GM12872 (cell line): ENCODE results near the gene ST6GALNAC2.

Experiments
- CTCF ChIP-seq: IDR thresholded peaks from 3 replicates; pipeline ENCODE4 v1.5.1; 2011; ENCODE audit warnings: low read depth, mild to moderate bottlenecking, low read length, moderate library complexity; ENCODE audit not compliant: insufficient read depth

ST6GALNAC2 gene

GRCh38 chr17:76565728-76566612 is 19.7 kb downstream of the ST6GALNAC2 start:
- no peak for TF ChIP-seq CTCF

DNA sequence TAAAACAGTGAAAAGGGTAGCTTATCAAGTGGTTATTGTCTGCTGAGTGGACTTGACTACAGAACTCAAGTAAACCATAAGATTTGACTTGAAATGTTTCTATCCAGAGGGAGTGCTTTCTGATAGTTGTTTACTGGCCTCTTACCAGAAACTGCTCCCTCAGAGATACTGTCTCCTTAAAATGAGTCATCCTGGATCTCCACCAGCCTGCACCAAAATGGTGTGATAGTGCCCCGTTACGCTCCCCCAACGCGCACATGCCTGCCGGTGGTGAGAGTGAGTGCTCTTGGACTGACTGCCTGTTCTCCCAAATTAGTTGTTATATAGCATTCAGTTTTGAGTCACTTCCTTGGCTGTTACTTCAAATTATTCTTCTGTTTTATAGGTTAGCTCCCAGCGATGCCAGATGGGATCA is 22.9 kb downstream of the ST6GALNAC2 start:
- no peak for TF ChIP-seq CTCF

DNA sequence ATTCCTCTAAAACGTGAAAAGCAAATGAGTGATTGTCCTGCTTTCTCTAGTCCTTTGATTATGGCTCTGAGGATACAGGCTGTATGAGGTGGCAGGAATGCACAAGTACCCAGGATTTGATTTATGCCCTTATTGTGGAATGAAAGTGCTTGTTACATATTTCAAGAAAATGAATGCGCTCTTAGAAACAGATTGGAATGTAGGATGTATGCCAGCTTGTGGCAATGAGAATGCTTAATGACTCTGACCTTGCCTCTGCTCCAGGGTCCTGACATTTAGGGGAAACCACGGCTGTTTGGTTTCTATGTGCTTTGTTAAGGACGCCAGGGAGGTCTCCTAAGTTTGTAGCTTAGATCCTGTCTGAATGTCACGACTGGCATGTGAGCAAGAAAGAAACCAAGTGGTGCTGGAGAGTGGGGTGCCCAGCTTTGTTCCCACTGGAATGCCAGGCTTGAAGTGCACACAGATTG is 23.8 kb downstream of the ST6GALNAC2 start:
- no peak for TF ChIP-seq CTCF

- TF ChIP-seq CTCF = no peak
These were observed 24.3 kb downstream of the ST6GALNAC2 start for GRCh38 chr17:76561332-76561731.

DNA sequence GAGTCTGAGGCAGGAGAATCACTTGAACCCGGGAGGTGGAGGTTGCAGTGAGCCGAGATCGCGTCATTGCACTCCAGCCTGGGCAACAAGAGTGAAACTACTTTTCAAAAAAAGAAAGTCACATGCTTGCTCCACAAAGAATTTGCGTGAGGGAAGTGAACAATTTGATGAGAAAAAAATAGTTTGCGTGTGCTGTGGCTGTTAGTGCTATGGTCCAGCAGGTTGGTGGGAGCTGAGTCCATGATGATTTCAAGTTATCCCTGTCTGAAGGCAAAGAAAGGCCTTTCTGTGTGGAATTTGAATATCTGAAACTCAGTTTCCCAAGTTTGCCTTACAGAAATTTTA is 24.8 kb downstream of the ST6GALNAC2 start:
- no peak for TF ChIP-seq CTCF

GRCh38 chr17:76560036-76560876 is 25.4 kb downstream of the ST6GALNAC2 start:
- TF ChIP-seq CTCF = no peak
